HepG2 (cell line): ENCODE measurements around the gene SLC13A5. TPM values are rescaled to one million over a fixed set of nuclear protein-coding genes. Genes with fewer than 3 reads are reported as not detected.

ENCODE experiments used
- ARNTL ChIP-seq: sonication (generic); formaldehyde crosslinking; IDR thresholded peaks from 2 replicates; pipeline ENCODE4 v1.4.0; 2020; ENCODE audit warnings: mild to moderate bottlenecking, missing genetic modification reagents
- CAMTA2 ChIP-seq: sonication (generic); formaldehyde crosslinking; IDR thresholded peaks from 2 replicates; pipeline ENCODE4 v1.4.0; 2020; ENCODE audit warnings: mild to moderate bottlenecking, missing genetic modification reagents, borderline replicate concordance
- CBX5 ChIP-seq: sonication (generic); formaldehyde crosslinking; IDR thresholded peaks from 2 replicates; pipeline ENCODE4 v1.4.0; 2020; ENCODE audit warnings: missing genetic modification reagents, borderline replicate concordance
- HMGA1 ChIP-seq: sonication (generic); formaldehyde crosslinking; conservative IDR thresholded peaks from 2 replicates; pipeline ENCODE4 v1.4.0; 2020; ENCODE audit warnings: missing genetic modification reagents
- KLF13 ChIP-seq: sonication (generic); formaldehyde crosslinking; IDR thresholded peaks from 2 replicates; pipeline ENCODE4 v1.4.0; 2020; ENCODE audit warnings: mild to moderate bottlenecking, missing genetic modification reagents
- LCORL ChIP-seq, 2 experiments: fragments of 450-650 bp in 1 of 2; sonication (generic) in 1 of 2; formaldehyde crosslinking in 1 of 2; IDR thresholded peaks; 2 replicates each; pipeline versions ENCODE4 v1.5.0 to v1.6.1; 2017 to 2020; ENCODE audit warnings: antibody characterized with exemption in 1 of 2, missing genetic modification reagents in 1 of 2
- NCOR1 ChIP-seq: fragments of 200-600 bp; sonication (generic); IDR thresholded peaks from 2 replicates; pipeline ENCODE4 v1.7.0; 2017; ENCODE audit warnings: antibody characterized with exemption, low read length, borderline replicate concordance
- NRL ChIP-seq: sonication (generic); formaldehyde crosslinking; IDR thresholded peaks from 2 replicates; pipeline ENCODE4 v1.5.0; 2020; ENCODE audit warnings: missing genetic modification reagents, mild to moderate bottlenecking, moderate library complexity, borderline replicate concordance
- RELA ChIP-seq: sonication (generic); formaldehyde crosslinking; IDR thresholded peaks from 2 replicates; pipeline ENCODE4 v1.4.0; 2020; ENCODE audit warnings: missing genetic modification reagents
- SIN3B ChIP-seq: fragments of 150-350 bp; IDR thresholded peaks from 2 replicates; pipeline ENCODE4 v1.6.1; 2014; ENCODE audit warnings: low read length
- SP5 ChIP-seq: IDR thresholded peaks from 2 replicates; pipeline ENCODE4 v1.6.1; 2016; ENCODE audit warnings: low read depth, borderline replicate concordance
- ZNF430 ChIP-seq: sonication (generic); formaldehyde crosslinking; IDR thresholded peaks from 2 replicates; pipeline ENCODE4 v1.9.0; 2021; ENCODE audit warnings: mild to moderate bottlenecking, missing genetic modification reagents
- ZNF792 ChIP-seq: IDR thresholded peaks from 2 replicates; pipeline ENCODE4 v1.6.1; 2016
- ZNF883 ChIP-seq: sonication (generic); formaldehyde crosslinking; IDR thresholded peaks from 2 replicates; pipeline ENCODE4 v1.5.1; 2020; ENCODE audit warnings: mild to moderate bottlenecking, missing genetic modification reagents; ENCODE audit errors: not compliant biosample characterization
- polyA plus RNA-seq, 8 experiments: library from polyadenylated mRNA; depleted of rRNA in 3 of 8; stranded (reverse) in 7 of 8; unstranded in 1 of 8; fragments of >200 nt; fragmentation: Illumina TruSeq in 4 of 8; extraction: Trizol in 4 of 8; gene quantifications; 2 replicates each; pipeline versions ENCODE4 v1.2.1 to v1.2.3, GENCODE V29; 2011 to 2016; ENCODE audit warnings: low read depth in 4 of 8, missing spikeins in 1 of 8, mixed read lengths in 1 of 8; ENCODE audit not compliant: insufficient read depth in 1 of 8
- total RNA-seq, 5 experiments: library from RNA; depleted of rRNA; stranded (reverse); fragments of >200 nt; fragmentation: Illumina TruSeq; extraction: Trizol; gene quantifications; 2 replicates each; pipeline ENCODE4 v1.2.3, GENCODE V29; 2016; ENCODE audit warnings: low read depth in 1 of 5
- TF ChIP-seq, protein P1 (sequence below): fragments of 450-650 bp; IDR thresholded peaks from 2 replicates; pipeline ENCODE4 v1.6.1; 2017; ENCODE audit warnings: mild to moderate bottlenecking
- TF ChIP-seq, protein P2 (sequence below): sonication (generic); formaldehyde crosslinking; IDR thresholded peaks from 2 replicates; pipeline ENCODE4 v1.4.0; 2020; ENCODE audit warnings: missing genetic modification reagents
- TF ChIP-seq, protein P3 (sequence below): sonication (generic); formaldehyde crosslinking; IDR thresholded peaks from 2 replicates; pipeline ENCODE4 v1.4.0; 2020; ENCODE audit warnings: mild to moderate bottlenecking, missing genetic modification reagents
- TF ChIP-seq, protein P4 (sequence below): sonication (generic); formaldehyde crosslinking; IDR thresholded peaks from 2 replicates; pipeline ENCODE4 v1.5.0; 2020; ENCODE audit warnings: missing genetic modification reagents
- TF ChIP-seq, protein P5 (sequence below): sonication (generic); formaldehyde crosslinking; IDR thresholded peaks from 2 replicates; pipeline ENCODE4 v1.8.1; 2023; ENCODE audit warnings: mild to moderate bottlenecking, missing genetic modification reagents

SLC13A5 gene
- total and polyA plus RNA-seq, 2 of the 13 experiments (the other 11 are each of a cell fraction or from before 2014, with no cell fraction given) = 42.8 to 310 TPM

DNA sequence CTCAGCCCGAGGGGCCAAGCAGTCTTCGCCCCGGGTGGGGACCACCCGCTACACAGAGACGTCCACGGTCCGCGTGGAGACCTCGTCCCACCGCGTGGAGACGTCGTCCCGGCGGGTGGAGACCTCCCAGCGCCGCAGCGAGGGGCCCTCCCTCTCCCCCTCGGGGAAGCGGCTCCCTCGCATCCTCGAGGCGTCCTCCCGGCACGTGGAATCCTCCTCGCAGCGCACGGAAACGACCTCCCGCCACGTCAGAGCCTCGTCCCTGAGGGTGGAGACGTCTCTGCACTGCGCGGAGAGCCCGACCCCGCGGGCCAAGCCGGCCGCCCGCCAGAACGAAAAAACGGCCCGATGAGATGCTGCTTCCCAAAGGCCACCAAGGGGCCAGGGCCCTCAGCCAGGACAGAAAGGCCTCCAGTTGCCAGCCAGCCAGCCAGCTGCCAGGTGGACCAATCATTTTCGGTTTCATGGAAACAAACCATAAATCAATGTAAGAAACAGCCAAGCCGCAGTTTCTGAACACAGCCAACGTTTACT, 61.2 kb downstream of the SLC13A5 start (continued):
- TF ChIP-seq, protein P1, sequence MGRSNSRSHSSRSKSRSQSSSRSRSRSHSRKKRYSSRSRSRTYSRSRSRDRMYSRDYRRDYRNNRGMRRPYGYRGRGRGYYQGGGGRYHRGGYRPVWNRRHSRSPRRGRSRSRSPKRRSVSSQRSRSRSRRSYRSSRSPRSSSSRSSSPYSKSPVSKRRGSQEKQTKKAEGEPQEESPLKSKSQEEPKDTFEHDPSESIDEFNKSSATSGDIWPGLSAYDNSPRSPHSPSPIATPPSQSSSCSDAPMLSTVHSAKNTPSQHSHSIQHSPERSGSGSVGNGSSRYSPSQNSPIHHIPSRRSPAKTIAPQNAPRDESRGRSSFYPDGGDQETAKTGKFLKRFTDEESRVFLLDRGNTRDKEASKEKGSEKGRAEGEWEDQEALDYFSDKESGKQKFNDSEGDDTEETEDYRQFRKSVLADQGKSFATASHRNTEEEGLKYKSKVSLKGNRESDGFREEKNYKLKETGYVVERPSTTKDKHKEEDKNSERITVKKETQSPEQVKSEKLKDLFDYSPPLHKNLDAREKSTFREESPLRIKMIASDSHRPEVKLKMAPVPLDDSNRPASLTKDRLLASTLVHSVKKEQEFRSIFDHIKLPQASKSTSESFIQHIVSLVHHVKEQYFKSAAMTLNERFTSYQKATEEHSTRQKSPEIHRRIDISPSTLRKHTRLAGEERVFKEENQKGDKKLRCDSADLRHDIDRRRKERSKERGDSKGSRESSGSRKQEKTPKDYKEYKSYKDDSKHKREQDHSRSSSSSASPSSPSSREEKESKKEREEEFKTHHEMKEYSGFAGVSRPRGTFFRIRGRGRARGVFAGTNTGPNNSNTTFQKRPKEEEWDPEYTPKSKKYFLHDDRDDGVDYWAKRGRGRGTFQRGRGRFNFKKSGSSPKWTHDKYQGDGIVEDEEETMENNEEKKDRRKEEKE = no peak
- TF ChIP-seq ARNTL (CRISPR knock-in tag) (peak; percentile 80), NCOR1 (no peak), CBX5 (0 out of 2 replicates have a peak, but pooled peaks have one; percentile 42), KLF13 (CRISPR knock-in tag) (peak; percentile 98), RELA (CRISPR knock-in tag) (no peak; the same call in 1 of the 2 replicates), ZNF430 (CRISPR knock-in tag) (peak; percentile 97), LCORL (IDR thresholded peaks at IDR 0.05) (no peak), LCORL (CRISPR knock-in tag; IDR thresholded peaks at IDR 0.05) (no peak), SIN3B (no peak), SP5 (CRISPR knock-in tag) (0 out of 2 replicates have a peak, but pooled peaks have one; percentile 1), NRL (peak; percentile 99), HMGA1 (CRISPR knock-in tag) (no peak), ZNF792 (CRISPR knock-in tag) (0 out of 2 replicates have a peak, but pooled peaks have one; percentile 75), CAMTA2 (CRISPR knock-in tag) (peak; percentile 98), ZNF883 (CRISPR knock-in tag) (peak; percentile 100)
- TF ChIP-seq, protein P2, sequence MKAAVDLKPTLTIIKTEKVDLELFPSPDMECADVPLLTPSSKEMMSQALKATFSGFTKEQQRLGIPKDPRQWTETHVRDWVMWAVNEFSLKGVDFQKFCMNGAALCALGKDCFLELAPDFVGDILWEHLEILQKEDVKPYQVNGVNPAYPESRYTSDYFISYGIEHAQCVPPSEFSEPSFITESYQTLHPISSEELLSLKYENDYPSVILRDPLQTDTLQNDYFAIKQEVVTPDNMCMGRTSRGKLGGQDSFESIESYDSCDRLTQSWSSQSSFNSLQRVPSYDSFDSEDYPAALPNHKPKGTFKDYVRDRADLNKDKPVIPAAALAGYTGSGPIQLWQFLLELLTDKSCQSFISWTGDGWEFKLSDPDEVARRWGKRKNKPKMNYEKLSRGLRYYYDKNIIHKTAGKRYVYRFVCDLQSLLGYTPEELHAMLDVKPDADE = peak; percentile 96
- TF ChIP-seq, protein P3, sequence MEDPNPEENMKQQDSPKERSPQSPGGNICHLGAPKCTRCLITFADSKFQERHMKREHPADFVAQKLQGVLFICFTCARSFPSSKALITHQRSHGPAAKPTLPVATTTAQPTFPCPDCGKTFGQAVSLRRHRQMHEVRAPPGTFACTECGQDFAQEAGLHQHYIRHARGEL (CRISPR knock-in tag) = peak; percentile 85; the same call in 1 of the 2 replicates
- TF ChIP-seq, protein P4, sequence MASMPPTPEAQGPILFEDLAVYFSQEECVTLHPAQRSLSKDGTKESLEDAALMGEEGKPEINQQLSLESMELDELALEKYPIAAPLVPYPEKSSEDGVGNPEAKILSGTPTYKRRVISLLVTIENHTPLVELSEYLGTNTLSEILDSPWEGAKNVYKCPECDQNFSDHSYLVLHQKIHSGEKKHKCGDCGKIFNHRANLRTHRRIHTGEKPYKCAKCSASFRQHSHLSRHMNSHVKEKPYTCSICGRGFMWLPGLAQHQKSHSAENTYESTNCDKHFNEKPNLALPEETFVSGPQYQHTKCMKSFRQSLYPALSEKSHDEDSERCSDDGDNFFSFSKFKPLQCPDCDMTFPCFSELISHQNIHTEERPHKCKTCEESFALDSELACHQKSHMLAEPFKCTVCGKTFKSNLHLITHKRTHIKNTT (CRISPR knock-in tag) = no peak
- TF ChIP-seq, protein P5, sequence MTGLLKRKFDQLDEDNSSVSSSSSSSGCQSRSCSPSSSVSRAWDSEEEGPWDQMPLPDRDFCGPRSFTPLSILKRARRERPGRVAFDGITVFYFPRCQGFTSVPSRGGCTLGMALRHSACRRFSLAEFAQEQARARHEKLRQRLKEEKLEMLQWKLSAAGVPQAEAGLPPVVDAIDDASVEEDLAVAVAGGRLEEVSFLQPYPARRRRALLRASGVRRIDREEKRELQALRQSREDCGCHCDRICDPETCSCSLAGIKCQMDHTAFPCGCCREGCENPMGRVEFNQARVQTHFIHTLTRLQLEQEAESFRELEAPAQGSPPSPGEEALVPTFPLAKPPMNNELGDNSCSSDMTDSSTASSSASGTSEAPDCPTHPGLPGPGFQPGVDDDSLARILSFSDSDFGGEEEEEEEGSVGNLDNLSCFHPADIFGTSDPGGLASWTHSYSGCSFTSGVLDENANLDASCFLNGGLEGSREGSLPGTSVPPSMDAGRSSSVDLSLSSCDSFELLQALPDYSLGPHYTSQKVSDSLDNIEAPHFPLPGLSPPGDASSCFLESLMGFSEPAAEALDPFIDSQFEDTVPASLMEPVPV (CRISPR knock-in tag) = peak; percentile 98
